Esophagus muscularis mucosa (tissue), 4 donors: ENCODE measurements around the gene OR5P2.

Source experiments
- EP300 ChIP-seq: sonication (generic); formaldehyde crosslinking; IDR thresholded peaks from one replicate; pipeline ENCODE4 v1.6.1; 2017; ENCODE audit warnings: antibody characterized with exemption
- POLR2A ChIP-seq: fragments of 450-650 bp; IDR thresholded peaks from one replicate; pipeline ENCODE4 v1.6.1; 2017; ENCODE audit warnings: antibody characterized with exemption, moderate library complexity, mild to moderate bottlenecking, low read depth
- POLR2AphosphoS5 ChIP-seq, 2 donors: sonication (generic); formaldehyde crosslinking; IDR thresholded peaks; one replicate each; pipeline ENCODE4 v1.6.1; 2017; ENCODE audit warnings: antibody characterized with exemption in 2 of 2
- TF ChIP-seq, protein P1 (sequence below), 3 experiments: fragments of 200-600 bp in 2 of 3; fragments of 450-650 bp in 1 of 3; sonication (generic) in 2 of 3; IDR thresholded peaks; one replicate each; pipeline ENCODE4 v1.5.1; 2017 to 2019; ENCODE audit warnings: antibody characterized with exemption in 3 of 3, mild to moderate bottlenecking in 2 of 3, moderate library complexity in 1 of 3

GRCh38 chr11:7833527-7833926 is 36.8 kb upstream of the OR5P2 start:
- no peak for TF ChIP-seq EP300
- TF ChIP-seq, protein P1, sequence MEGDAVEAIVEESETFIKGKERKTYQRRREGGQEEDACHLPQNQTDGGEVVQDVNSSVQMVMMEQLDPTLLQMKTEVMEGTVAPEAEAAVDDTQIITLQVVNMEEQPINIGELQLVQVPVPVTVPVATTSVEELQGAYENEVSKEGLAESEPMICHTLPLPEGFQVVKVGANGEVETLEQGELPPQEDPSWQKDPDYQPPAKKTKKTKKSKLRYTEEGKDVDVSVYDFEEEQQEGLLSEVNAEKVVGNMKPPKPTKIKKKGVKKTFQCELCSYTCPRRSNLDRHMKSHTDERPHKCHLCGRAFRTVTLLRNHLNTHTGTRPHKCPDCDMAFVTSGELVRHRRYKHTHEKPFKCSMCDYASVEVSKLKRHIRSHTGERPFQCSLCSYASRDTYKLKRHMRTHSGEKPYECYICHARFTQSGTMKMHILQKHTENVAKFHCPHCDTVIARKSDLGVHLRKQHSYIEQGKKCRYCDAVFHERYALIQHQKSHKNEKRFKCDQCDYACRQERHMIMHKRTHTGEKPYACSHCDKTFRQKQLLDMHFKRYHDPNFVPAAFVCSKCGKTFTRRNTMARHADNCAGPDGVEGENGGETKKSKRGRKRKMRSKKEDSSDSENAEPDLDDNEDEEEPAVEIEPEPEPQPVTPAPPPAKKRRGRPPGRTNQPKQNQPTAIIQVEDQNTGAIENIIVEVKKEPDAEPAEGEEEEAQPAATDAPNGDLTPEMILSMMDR (IDR thresholded peaks at IDR 0.05), result no peak
- TF ChIP-seq POLR2A, result no peak
- no peak for TF ChIP-seq POLR2AphosphoS5 (IDR thresholded peaks at IDR 0.05)
